Measurements from ENCODE around the gene CCND1. TPM values are rescaled to one million over a fixed set of nuclear protein-coding genes. Genes with fewer than 3 reads are reported as not detected.
"Not testable (repeated sequence)": the region's sequence is repeated elsewhere in the genome, so short reads cannot be mapped to it uniquely, and the experiment has no call there.

CCND1 gene
- total RNA-seq, 1 experiment from 2014 or later, result 106 TPM

GRCh38 chr11:69691463-69691862, 50.5 kb downstream of the CCND1 start:
- POLR2A ChIA-PET, result interaction anchor here (0.8 kb wide), 1 partner anchor 524 kb away, joined by 4 read pairs; no protein-coding TSS in a partner anchor
- no peaks in the 10 kb centered on the region for H3K36me3 Mint-ChIP-seq (ENCODE audit: insufficient read depth, unreplicated experiment)
- intact Hi-C loops (cut with micrococcal nuclease), result no loop called here
- no peak for TF ChIP-seq CTCF (IDR thresholded peaks at IDR 0.05; ENCODE audit: unreplicated experiment)
- H3K4me3 Mint-ChIP-seq (ENCODE audit: unreplicated experiment), result no peak overlapping the region
- BruUV-seq (replicated peaks), result no TSS peak
- CTCF ChIA-PET, result interaction anchor here (0.7 to 2.0 kb wide), 2 partner anchors 21 to 303 kb away, joined by 3 to 6 read pairs; no protein-coding TSS in a partner anchor
- no peak overlapping the region for H3K27ac Mint-ChIP-seq (ENCODE audit: low read depth, unreplicated experiment)
- no peaks in the 10 kb centered on the region for H3K27me3 Mint-ChIP-seq (ENCODE audit: insufficient read depth, unreplicated experiment)
- H3K9me3 Mint-ChIP-seq (ENCODE audit: unreplicated experiment), result peaks cover 11% of the 10 kb centered on the region
- peaks cover 7% of the 10 kb centered on the region for H3K4me1 Mint-ChIP-seq (ENCODE audit: insufficient read depth, unreplicated experiment)
- DNase-seq (ENCODE audit: unreplicated experiment), result peak; percentile 72

- no peaks in the 10 kb centered on the region for H3K36me3 Mint-ChIP-seq (ENCODE audit: insufficient read depth, unreplicated experiment)
- H3K27ac Mint-ChIP-seq (ENCODE audit: low read depth, unreplicated experiment), result no peak overlapping the region
- H3K27me3 Mint-ChIP-seq (ENCODE audit: insufficient read depth, unreplicated experiment), result no peaks in the 10 kb centered on the region
- ChIA-PET POLR2A (no interaction called here), CTCF (interaction anchor here (0.6 kb wide), 1 partner anchor 504 kb away, joined by 3 read pairs; no protein-coding TSS in a partner anchor)
- peaks cover 11% of the 10 kb centered on the region for H3K9me3 Mint-ChIP-seq (ENCODE audit: unreplicated experiment)
- TF ChIP-seq CTCF (IDR thresholded peaks at IDR 0.05; ENCODE audit: unreplicated experiment), result no peak
- intact Hi-C loops (cut with micrococcal nuclease), result no loop called here
- peaks cover 7% of the 10 kb centered on the region for H3K4me1 Mint-ChIP-seq (ENCODE audit: insufficient read depth, unreplicated experiment)
- DNase-seq (ENCODE audit: unreplicated experiment), result no peak
- no TSS peak for BruUV-seq (replicated peaks)
- H3K4me3 Mint-ChIP-seq (ENCODE audit: unreplicated experiment), result no peak overlapping the region
These were observed 51.5 kb downstream of the CCND1 start for GRCh38 chr11:69692422-69692821.

- POLR2A ChIA-PET, result interaction anchor here (0.7 kb wide), 1 partner anchor 20 kb away, joined by 3 read pairs; no protein-coding TSS in a partner anchor
- no peak overlapping the region for H3K27ac Mint-ChIP-seq (ENCODE audit: low read depth, unreplicated experiment)
- peaks cover 11% of the 10 kb centered on the region for H3K9me3 Mint-ChIP-seq (ENCODE audit: unreplicated experiment)
- no peak for DNase-seq (ENCODE audit: unreplicated experiment)
- H3K27me3 Mint-ChIP-seq (ENCODE audit: insufficient read depth, unreplicated experiment), result no peaks in the 10 kb centered on the region
- BruUV-seq (replicated peaks), result no TSS peak
- intact Hi-C loops (cut with micrococcal nuclease), result no loop called here
- no peaks in the 10 kb centered on the region for H3K4me1 Mint-ChIP-seq (ENCODE audit: insufficient read depth, unreplicated experiment)
- TF ChIP-seq CTCF (IDR thresholded peaks at IDR 0.05; ENCODE audit: unreplicated experiment), result no peak
- CTCF ChIA-PET, result interaction anchor here (0.7 kb wide), 1 partner anchor 9 kb away, joined by 3 read pairs; no protein-coding TSS in a partner anchor
- H3K4me3 Mint-ChIP-seq (ENCODE audit: unreplicated experiment), result no peak overlapping the region
- no peaks in the 10 kb centered on the region for H3K36me3 Mint-ChIP-seq (ENCODE audit: insufficient read depth, unreplicated experiment)
These were observed 53.8 kb downstream of the CCND1 start for GRCh38 chr11:69694781-69695180.

- Mint-ChIP-seq H3K27ac (ENCODE audit: low read depth, unreplicated experiment) (no peak overlapping the region), H3K4me1 (ENCODE audit: insufficient read depth, unreplicated experiment) (no peaks in the 10 kb centered on the region), H3K27me3 (ENCODE audit: insufficient read depth, unreplicated experiment) (no peaks in the 10 kb centered on the region), H3K36me3 (ENCODE audit: insufficient read depth, unreplicated experiment) (no peaks in the 10 kb centered on the region), H3K9me3 (ENCODE audit: unreplicated experiment) (peaks cover 11% of the 10 kb centered on the region), H3K4me3 (ENCODE audit: unreplicated experiment) (no peak overlapping the region)
- DNase-seq (ENCODE audit: unreplicated experiment), result no peak
- intact Hi-C loops (cut with micrococcal nuclease), result no loop called here
- TF ChIP-seq CTCF (IDR thresholded peaks at IDR 0.05; ENCODE audit: unreplicated experiment), result no peak
- ChIA-PET POLR2A (interaction anchor here (0.7 kb wide), 1 partner anchor 21 kb away, joined by 3 read pairs; no protein-coding TSS in a partner anchor), CTCF (interaction anchor here (0.7 to 1.4 kb wide), 2 partner anchors 10 to 216 kb away, joined by 3 read pairs; no protein-coding TSS in a partner anchor)
- no TSS peak for BruUV-seq (replicated peaks)
These were observed 54.6 kb downstream of the CCND1 start for GRCh38 chr11:69695581-69695980.

- BruUV-seq (replicated peaks); POLR2A ChIA-PET; DNase-seq (ENCODE audit: unreplicated experiment); H3K27ac Mint-ChIP-seq (ENCODE audit: low read depth, unreplicated experiment); intact Hi-C loops (cut with micrococcal nuclease); H3K4me1 Mint-ChIP-seq (ENCODE audit: insufficient read depth, unreplicated experiment); H3K36me3 Mint-ChIP-seq (ENCODE audit: insufficient read depth, unreplicated experiment); H3K4me3 Mint-ChIP-seq (ENCODE audit: unreplicated experiment); H3K27me3 Mint-ChIP-seq (ENCODE audit: insufficient read depth, unreplicated experiment): not testable (repeated sequence)
- CTCF ChIA-PET, result interaction anchor here (1.4 kb wide), 1 partner anchor 216 kb away, joined by 3 read pairs; no protein-coding TSS in a partner anchor
- H3K9me3 Mint-ChIP-seq (ENCODE audit: unreplicated experiment), result peaks cover 11% of the 10 kb centered on the region
These were observed 55.0 kb downstream of the CCND1 start for GRCh38 chr11:69695995-69696394.
